ENCODE data around the gene KAT6B.

KAT6B gene

GRCh38 chr10:75068523-75068922, 242.1 kb downstream of the KAT6B start:
- DNase-seq (ENCODE audit: low spot score), result no peak

GRCh38 chr10:75070476-75070875, 244.1 kb downstream of the KAT6B start:
- DNase-seq (ENCODE audit: low spot score), result no peak

GRCh38 chr10:75070961-75071428, 244.6 kb downstream of the KAT6B start:
- peak; percentile 29 for DNase-seq (ENCODE audit: low spot score)

GRCh38 chr10:75071756-75072155, 245.4 kb downstream of the KAT6B start:
- no peak for DNase-seq (ENCODE audit: low spot score)

GRCh38 chr10:75072727-75073126, 246.3 kb downstream of the KAT6B start:
- DNase-seq (ENCODE audit: low spot score), result no peak

GRCh38 chr10:75073442-75073841, 247.0 kb downstream of the KAT6B start:
- no peak for DNase-seq (ENCODE audit: low spot score)

- no peak for DNase-seq (ENCODE audit: low spot score)
These were observed 248.5 kb downstream of the KAT6B start for GRCh38 chr10:75074711-75075445.

- DNase-seq (ENCODE audit: low spot score), result no peak
These were observed 249.9 kb downstream of the KAT6B start for GRCh38 chr10:75076348-75076747.

- DNase-seq (ENCODE audit: low spot score), result no peak
These were observed 253.2 kb downstream of the KAT6B start for GRCh38 chr10:75079436-75080083.

GRCh38 chr10:75080554-75080953, 254.2 kb downstream of the KAT6B start:
- DNase-seq (ENCODE audit: low spot score), result no peak

GRCh38 chr10:75081379-75081778, 255.0 kb downstream of the KAT6B start:
- DNase-seq (ENCODE audit: low spot score), result no peak

Measured in kidney tubule cell (primary cell).